ENCODE results near the gene COQ10A.
"Not testable (repeated sequence)": the region's sequence is repeated elsewhere in the genome, so short reads cannot be mapped to it uniquely, and the experiment has no call there.

Gene COQ10A

GRCh38 chr12:56266068-56266692, 562 bp upstream of the COQ10A start:
- H3K79me2 ChIP-seq (ENCODE audit: low read length); H3K4me1 ChIP-seq (ENCODE audit: low read length); H3K9me3 ChIP-seq (replicated peaks; ENCODE audit: insufficient read depth, low read length); H3K27me3 ChIP-seq (replicated peaks; ENCODE audit: insufficient read depth, low read length); H3K9me2 ChIP-seq (replicated peaks; ENCODE audit: insufficient read depth, low read length); DNase-seq; H3K36me3 ChIP-seq (replicated peaks; ENCODE audit: insufficient read depth, low read length); H4K20me1 ChIP-seq (ENCODE audit: insufficient read depth, low read length): not testable (repeated sequence)
- H2AFZ ChIP-seq (ENCODE audit: low read length), result peak overlapping the region; percentile 86
- peaks cover 29% of the 10 kb centered on the region for H3F3A ChIP-seq (ENCODE audit: insufficient read depth, low read length)
- peak overlapping the region; percentile 87; the same call in 1 of the 2 replicates for H3K9ac ChIP-seq (ENCODE audit: low read length)
- peak overlapping the region; percentile 86 for H3K4me3 ChIP-seq (ENCODE audit: low read length)
- peak overlapping the region; percentile 74 for H3K4me2 ChIP-seq (ENCODE audit: low read depth, low read length)
- peak overlapping the region; percentile 86; the same call in 1 of the 2 replicates for H3K27ac ChIP-seq (ENCODE audit: low read length)

GRCh38 chr12:56267443-56268071, 815 bp downstream of the COQ10A start:
- peak overlapping the region; percentile 86 for H3K4me3 ChIP-seq (ENCODE audit: low read length)
- H4K20me1 ChIP-seq (ENCODE audit: insufficient read depth, low read length), result no peaks in the 10 kb centered on the region
- TF ChIP-seq, protein P1, sequence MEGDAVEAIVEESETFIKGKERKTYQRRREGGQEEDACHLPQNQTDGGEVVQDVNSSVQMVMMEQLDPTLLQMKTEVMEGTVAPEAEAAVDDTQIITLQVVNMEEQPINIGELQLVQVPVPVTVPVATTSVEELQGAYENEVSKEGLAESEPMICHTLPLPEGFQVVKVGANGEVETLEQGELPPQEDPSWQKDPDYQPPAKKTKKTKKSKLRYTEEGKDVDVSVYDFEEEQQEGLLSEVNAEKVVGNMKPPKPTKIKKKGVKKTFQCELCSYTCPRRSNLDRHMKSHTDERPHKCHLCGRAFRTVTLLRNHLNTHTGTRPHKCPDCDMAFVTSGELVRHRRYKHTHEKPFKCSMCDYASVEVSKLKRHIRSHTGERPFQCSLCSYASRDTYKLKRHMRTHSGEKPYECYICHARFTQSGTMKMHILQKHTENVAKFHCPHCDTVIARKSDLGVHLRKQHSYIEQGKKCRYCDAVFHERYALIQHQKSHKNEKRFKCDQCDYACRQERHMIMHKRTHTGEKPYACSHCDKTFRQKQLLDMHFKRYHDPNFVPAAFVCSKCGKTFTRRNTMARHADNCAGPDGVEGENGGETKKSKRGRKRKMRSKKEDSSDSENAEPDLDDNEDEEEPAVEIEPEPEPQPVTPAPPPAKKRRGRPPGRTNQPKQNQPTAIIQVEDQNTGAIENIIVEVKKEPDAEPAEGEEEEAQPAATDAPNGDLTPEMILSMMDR (IDR thresholded peaks at IDR 0.05; ENCODE audit: low read length), result no peak
- TF ChIP-seq EZH2phosphoT487 (IDR thresholded peaks at IDR 0.05; ENCODE audit: low read length), result no peak
- TF ChIP-seq EZH2 (optimal IDR thresholded peaks at IDR 0.05; ENCODE audit: low read depth, low read length), result no peak
- H3K4me1 ChIP-seq (ENCODE audit: low read length), result peaks cover 4% of the 10 kb centered on the region; the same call in 1 of the 2 replicates
- no peaks in the 10 kb centered on the region for H3K9me3 ChIP-seq (replicated peaks; ENCODE audit: insufficient read depth, low read length)
- H3K79me2 ChIP-seq (ENCODE audit: low read length), result no peaks in the 10 kb centered on the region
- no peak overlapping the region; the same call in 1 of the 2 replicates for H3K27ac ChIP-seq (ENCODE audit: low read length)
- no peaks in the 10 kb centered on the region for H3K27me3 ChIP-seq (replicated peaks; ENCODE audit: insufficient read depth, low read length)
- H3F3A ChIP-seq (ENCODE audit: insufficient read depth, low read length), result peaks cover 33% of the 10 kb centered on the region
- no peaks in the 10 kb centered on the region for H3K36me3 ChIP-seq (replicated peaks; ENCODE audit: insufficient read depth, low read length)
- peak overlapping the region; percentile 70 for H2AFZ ChIP-seq (ENCODE audit: low read length)
- no peaks in the 10 kb centered on the region for H3K9me2 ChIP-seq (replicated peaks; ENCODE audit: insufficient read depth, low read length)
- DNase-seq, result no peak
- H3K4me2 ChIP-seq (ENCODE audit: low read depth, low read length), result peak overlapping the region; percentile 87
- peak overlapping the region; percentile 40; the same call in 1 of the 2 replicates for H3K9ac ChIP-seq (ENCODE audit: low read length)

GRCh38 chr12:56271031-56271430, 4.3 kb downstream of the COQ10A start:
- Histone ChIP-seq H3K27ac (ENCODE audit: low read length) (no peak overlapping the region), H3K4me3 (ENCODE audit: low read length) (no peak overlapping the region), H3K27me3 (replicated peaks; ENCODE audit: insufficient read depth, low read length) (no peaks in the 10 kb centered on the region), H3K4me2 (ENCODE audit: low read depth, low read length) (no peak overlapping the region), H3K9ac (ENCODE audit: low read length) (no peak overlapping the region), H3K9me2 (replicated peaks; ENCODE audit: insufficient read depth, low read length) (no peaks in the 10 kb centered on the region), H4K20me1 (ENCODE audit: insufficient read depth, low read length) (no peaks in the 10 kb centered on the region), H3F3A (ENCODE audit: insufficient read depth, low read length) (peaks cover 33% of the 10 kb centered on the region), H3K36me3 (replicated peaks; ENCODE audit: insufficient read depth, low read length) (peaks cover 16% of the 10 kb centered on the region), H2AFZ (ENCODE audit: low read length) (no peak overlapping the region), H3K9me3 (replicated peaks; ENCODE audit: insufficient read depth, low read length) (no peaks in the 10 kb centered on the region), H3K79me2 (ENCODE audit: low read length) (no peaks in the 10 kb centered on the region), H3K4me1 (ENCODE audit: low read length) (peaks cover 4% of the 10 kb centered on the region; the same call in 1 of the 2 replicates)
- no peak for DNase-seq
- TF ChIP-seq, protein P1 (IDR thresholded peaks at IDR 0.05; ENCODE audit: low read length), result peak; percentile 42
- TF ChIP-seq EZH2 (optimal IDR thresholded peaks at IDR 0.05; ENCODE audit: low read depth, low read length), result no peak

DNA sequence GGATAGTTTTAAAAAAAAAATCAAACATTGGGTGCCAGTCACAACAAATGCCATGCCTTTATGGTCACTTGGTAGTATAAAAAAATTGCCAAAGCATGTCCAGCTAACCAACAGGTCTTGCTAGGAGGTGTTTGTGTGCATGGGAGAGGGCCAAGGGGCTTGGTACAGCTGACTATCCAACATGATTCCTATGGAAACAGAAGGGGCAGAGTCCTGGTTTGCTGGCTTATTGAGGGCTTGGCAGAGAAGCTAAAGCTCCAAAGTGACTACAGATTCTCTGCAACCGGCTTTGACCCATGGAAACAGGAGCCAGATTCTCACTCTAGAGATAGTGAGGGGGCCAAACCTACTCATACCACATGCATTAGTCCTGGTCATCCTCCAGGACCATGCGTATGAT, 5.7 kb downstream of the COQ10A start:
- not testable (repeated sequence) for H3K9me2 ChIP-seq (replicated peaks; ENCODE audit: insufficient read depth, low read length); H3K27me3 ChIP-seq (replicated peaks; ENCODE audit: insufficient read depth, low read length); H3K79me2 ChIP-seq (ENCODE audit: low read length); H3K4me2 ChIP-seq (ENCODE audit: low read depth, low read length); H3K27ac ChIP-seq (ENCODE audit: low read length); H4K20me1 ChIP-seq (ENCODE audit: insufficient read depth, low read length); H3K4me3 ChIP-seq (ENCODE audit: low read length); H2AFZ ChIP-seq (ENCODE audit: low read length); H3K4me1 ChIP-seq (ENCODE audit: low read length); H3K9me3 ChIP-seq (replicated peaks; ENCODE audit: insufficient read depth, low read length); DNase-seq; H3K9ac ChIP-seq (ENCODE audit: low read length)
- Histone ChIP-seq H3K36me3 (replicated peaks; ENCODE audit: insufficient read depth, low read length) (peaks cover 17% of the 10 kb centered on the region), H3F3A (ENCODE audit: insufficient read depth, low read length) (peaks cover 30% of the 10 kb centered on the region)
